ENCODE data around the gene PACSIN2. TPM values are rescaled to one million over a fixed set of nuclear protein-coding genes. Genes with fewer than 3 reads are reported as not detected.
"Not testable (repeated sequence)": the region's sequence is repeated elsewhere in the genome, so short reads cannot be mapped to it uniquely, and the experiment has no call there.

The PACSIN2 gene
- total RNA-seq, 3 donors from 2014 or later = 43.8 to 82.7 (median 72.4) TPM

GRCh38 chr22:43018615-43019014, 3.7 kb upstream of the PACSIN2 start:
- TF ChIP-seq CTCF (IDR thresholded peaks at IDR 0.05) (no peak), POLR2A (IDR thresholded peaks at IDR 0.05) (no peak), POLR2AphosphoS5 (IDR thresholded peaks at IDR 0.05) (no peak)
- intact Hi-C loops (cut with DNase I; ENCODE audit: low total_unique reads) = loop anchor here (5.0 kb wide), 1 partner anchor 1626 kb away; no protein-coding TSS in a partner anchor
- DNase-seq (ENCODE audit: low spot score in 2 of 2) = no peak
- H3K4me3 ChIP-seq = no peak overlapping the region
- peaks cover 0 to 4% of the 10 kb centered on the region in 2 donors for H3K4me1 ChIP-seq
- no peak overlapping the region for H3K27ac ChIP-seq
- H3K27me3 ChIP-seq = no peaks in the 10 kb centered on the region
- no peaks in the 10 kb centered on the region for H3K36me3 ChIP-seq
- no peaks in the 10 kb centered on the region for H3K9me3 ChIP-seq

GRCh38 chr22:43017525-43018460, 2.8 kb upstream of the PACSIN2 start:
- Histone ChIP-seq H3K4me1 (peaks cover 0 to 4% of the 10 kb centered on the region in 2 donors), H3K4me3 (no peak overlapping the region), H3K36me3 (no peaks in the 10 kb centered on the region), H3K9me3 (no peaks in the 10 kb centered on the region), H3K27ac (no peak overlapping the region), H3K27me3 (no peaks in the 10 kb centered on the region)
- intact Hi-C loops (cut with DNase I; ENCODE audit: low total_unique reads) = loop anchor here (5.0 kb wide), 1 partner anchor 1625 kb away; no protein-coding TSS in a partner anchor
- TF ChIP-seq POLR2A (IDR thresholded peaks at IDR 0.05) = no peak
- no peak for TF ChIP-seq CTCF (IDR thresholded peaks at IDR 0.05)
- TF ChIP-seq POLR2AphosphoS5 (IDR thresholded peaks at IDR 0.05) = no peak
- DNase-seq (ENCODE audit: low spot score in 2 of 2) = no peak

- H3K36me3 ChIP-seq; H3K9me3 ChIP-seq; H3K4me1 ChIP-seq; H3K4me3 ChIP-seq; H3K27me3 ChIP-seq; H3K27ac ChIP-seq; DNase-seq (ENCODE audit: low spot score in 2 of 2): not testable (repeated sequence)
- intact Hi-C loops (cut with DNase I; ENCODE audit: low total_unique reads) = loop anchor here (5.0 kb wide), 1 partner anchor 1624 kb away; no protein-coding TSS in a partner anchor
Measured at GRCh38 chr22:43016150-43016549, 1.2 kb upstream of the PACSIN2 start.

GRCh38 chr22:43015677-43016042, 711 bp upstream of the PACSIN2 start:
- no peaks in the 10 kb centered on the region for H3K27me3 ChIP-seq
- intact Hi-C loops (cut with DNase I; ENCODE audit: low total_unique reads) = loop anchor here (5.0 kb wide), 1 partner anchor 1623 kb away; no protein-coding TSS in a partner anchor
- H3K36me3 ChIP-seq = no peaks in the 10 kb centered on the region
- H3K4me3 ChIP-seq = peak overlapping the region; percentile 84 to 87 (median 85)
- no peak for DNase-seq (ENCODE audit: low spot score in 2 of 2)
- no peaks in the 10 kb centered on the region for H3K9me3 ChIP-seq
- H3K4me1 ChIP-seq = peaks cover 0 to 4% of the 10 kb centered on the region in 2 donors
- TF ChIP-seq CTCF (IDR thresholded peaks at IDR 0.05) (no peak), POLR2A (IDR thresholded peaks at IDR 0.05) (no peak), POLR2AphosphoS5 (IDR thresholded peaks at IDR 0.05) (no peak)
- peak overlapping the region; percentile 84 to 95 for H3K27ac ChIP-seq

GRCh38 chr22:43014316-43014868, 557 bp downstream of the PACSIN2 start:
- Histone ChIP-seq H3K9me3 (no peaks in the 10 kb centered on the region), H3K36me3 (no peaks in the 10 kb centered on the region), H3K4me1 (peaks cover 1 to 4% of the 10 kb centered on the region in 2 donors), H3K4me3 (peak overlapping the region; percentile 84 to 87 (median 85)), H3K27me3 (no peaks in the 10 kb centered on the region), H3K27ac (peak overlapping the region; percentile 84 to 95)
- intact Hi-C loops (cut with DNase I; ENCODE audit: low total_unique reads) = no loop called here
- peak; percentile 32 to 65 for DNase-seq (ENCODE audit: low spot score in 2 of 2)
- TF ChIP-seq POLR2AphosphoS5 (IDR thresholded peaks at IDR 0.05) (no peak), CTCF (IDR thresholded peaks at IDR 0.05) (no peak), POLR2A (IDR thresholded peaks at IDR 0.05) (no peak)

All from breast epithelium (tissue), 4 donors.